Measurements from ENCODE around the gene TMEM178B.

TMEM178B gene

DNA sequence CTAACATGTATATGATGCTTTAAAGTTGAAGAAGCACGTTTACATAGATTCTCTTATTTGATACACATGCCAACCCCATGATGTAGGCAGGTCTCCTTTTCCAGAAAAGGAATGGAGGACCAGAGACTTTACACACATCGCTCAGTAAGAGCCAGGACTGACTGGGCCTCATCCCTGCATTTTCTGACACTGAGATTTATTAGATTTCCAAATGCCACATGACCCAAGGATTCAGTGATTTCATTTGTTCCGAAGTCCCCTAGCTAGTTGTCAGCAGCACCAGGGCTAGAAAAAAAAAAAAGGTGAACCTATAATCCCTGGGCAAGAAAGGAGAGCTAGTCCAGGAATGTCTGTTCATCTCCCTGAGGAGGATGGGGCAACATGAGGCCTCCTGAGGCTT is 334.0 kb downstream of the TMEM178B start:
- H3K36me3 ChIP-seq (ENCODE audit: control insufficient read depth in 2 of 2, insufficient read depth in 1 of 2, low read length in 2 of 2), result no peaks in the 10 kb centered on the region
- H3K9me3 ChIP-seq (ENCODE audit: control insufficient read depth, insufficient read depth, low read depth, low read length), result no peaks in the 10 kb centered on the region
- H3K27ac ChIP-seq (ENCODE audit: extremely low read depth, low read depth, low read length), result no peak overlapping the region
- TF ChIP-seq ZNF416 (tag by site-specific recombination; IDR thresholded peaks at IDR 0.05) (no peak), KLF17 (tag by site-specific recombination; IDR thresholded peaks at IDR 0.05) (no peak), FEZF1 (tag by site-specific recombination; IDR thresholded peaks at IDR 0.05) (no peak), ZNF513 (tag by site-specific recombination; IDR thresholded peaks at IDR 0.05) (no peak), SALL2 (tag by site-specific recombination; IDR thresholded peaks at IDR 0.05; ENCODE audit: borderline replicate concordance) (no peak)
- ChIA-PET POLR2A (no interaction called here), CTCF (interaction anchor here (0.8 kb wide), 1 partner anchor 129 kb away, joined by 4 read pairs; no protein-coding TSS in a partner anchor)
- H3K4me3 ChIP-seq (ENCODE audit: low read depth, low read length), result no peak overlapping the region
- no peaks in the 10 kb centered on the region for H3K4me1 ChIP-seq (ENCODE audit: control insufficient read depth, insufficient read depth, low read length)

- ChIA-PET POLR2A (no interaction called here), CTCF (interaction anchor here (0.6 to 0.8 kb wide), 2 partner anchors 130 to 284 kb away, joined by 4 to 5 read pairs; no protein-coding TSS in a partner anchor)
- H3K4me1 ChIP-seq (ENCODE audit: control insufficient read depth, insufficient read depth, low read length), result no peaks in the 10 kb centered on the region
- no peaks in the 10 kb centered on the region for H3K9me3 ChIP-seq (ENCODE audit: control insufficient read depth, insufficient read depth, low read depth, low read length)
- TF ChIP-seq TCF7L2 (IDR thresholded peaks at IDR 0.05; ENCODE audit: borderline replicate concordance, low read depth, low read length) (no peak), ZNF555 (tag by site-specific recombination; conservative IDR thresholded peaks at IDR 0.05) (no peak)
- TF ChIP-seq, protein P1, sequence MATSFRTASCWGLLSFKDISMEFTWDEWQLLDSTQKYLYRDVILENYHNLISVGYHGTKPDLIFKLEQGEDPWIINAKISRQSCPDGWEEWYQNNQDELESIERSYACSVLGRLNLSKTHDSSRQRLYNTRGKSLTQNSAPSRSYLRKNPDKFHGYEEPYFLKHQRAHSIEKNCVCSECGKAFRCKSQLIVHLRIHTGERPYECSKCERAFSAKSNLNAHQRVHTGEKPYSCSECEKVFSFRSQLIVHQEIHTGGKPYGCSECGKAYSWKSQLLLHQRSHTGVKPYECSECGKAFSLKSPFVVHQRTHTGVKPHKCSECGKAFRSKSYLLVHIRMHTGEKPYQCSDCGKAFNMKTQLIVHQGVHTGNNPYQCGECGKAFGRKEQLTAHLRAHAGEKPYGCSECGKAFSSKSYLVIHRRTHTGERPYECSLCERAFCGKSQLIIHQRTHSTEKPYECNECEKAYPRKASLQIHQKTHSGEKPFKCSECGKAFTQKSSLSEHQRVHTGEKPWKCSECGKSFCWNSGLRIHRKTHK (tag by site-specific recombination; IDR thresholded peaks at IDR 0.05), result no peak
- no peak overlapping the region for H3K4me3 ChIP-seq (ENCODE audit: low read depth, low read length)
- H3K36me3 ChIP-seq (ENCODE audit: control insufficient read depth in 2 of 2, insufficient read depth in 1 of 2, low read length in 2 of 2), result no peaks in the 10 kb centered on the region
- H3K27ac ChIP-seq (ENCODE audit: extremely low read depth, low read depth, low read length), result no peak overlapping the region
These were observed 334.6 kb downstream of the TMEM178B start for GRCh38 chr7:141408440-141408839.

DNA sequence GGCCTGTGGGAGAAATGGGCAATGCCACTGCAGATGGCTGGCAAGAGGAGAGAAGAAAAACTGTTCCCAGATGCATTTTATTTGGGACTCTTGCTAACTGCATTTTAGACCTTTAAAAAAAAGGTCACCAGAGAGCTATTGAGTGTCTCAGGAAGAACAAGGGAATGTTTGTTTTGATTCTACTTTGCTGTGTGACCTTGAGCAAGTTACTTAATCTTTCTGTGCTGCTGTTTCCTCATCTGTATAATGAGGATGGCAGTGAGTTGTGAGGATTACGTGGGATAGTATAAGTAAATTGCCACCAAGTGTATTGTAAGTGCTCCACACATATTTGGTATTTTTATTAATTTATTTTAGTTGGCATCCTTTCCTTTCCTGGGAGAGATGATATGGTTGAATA is 335.4 kb downstream of the TMEM178B start:
- TF ChIP-seq ZNF202 (tag by site-specific recombination; IDR thresholded peaks at IDR 0.05; ENCODE audit: borderline replicate concordance) (no peak), ZNF768 (tag by site-specific recombination; IDR thresholded peaks at IDR 0.05) (0 out of 2 replicates have a peak, but pooled peaks have one; percentile 69)
- H3K9me3 ChIP-seq (ENCODE audit: control insufficient read depth, insufficient read depth, low read depth, low read length), result no peaks in the 10 kb centered on the region
- CTCF ChIA-PET, result no interaction called here
- no peak overlapping the region for H3K4me3 ChIP-seq (ENCODE audit: low read depth, low read length)
- POLR2A ChIA-PET, result no interaction called here
- H3K27ac ChIP-seq (ENCODE audit: extremely low read depth, low read depth, low read length), result no peak overlapping the region
- H3K36me3 ChIP-seq (ENCODE audit: control insufficient read depth in 2 of 2, insufficient read depth in 1 of 2, low read length in 2 of 2), result no peaks in the 10 kb centered on the region
- H3K4me1 ChIP-seq (ENCODE audit: control insufficient read depth, insufficient read depth, low read length), result no peaks in the 10 kb centered on the region

- CTCF ChIA-PET, result no interaction called here
- no peak for TF ChIP-seq ZNF112 (tag by site-specific recombination; IDR thresholded peaks at IDR 0.05)
- Histone ChIP-seq H3K27ac (ENCODE audit: extremely low read depth, low read depth, low read length) (no peak overlapping the region), H3K4me3 (ENCODE audit: low read depth, low read length) (no peak overlapping the region), H3K4me1 (ENCODE audit: control insufficient read depth, insufficient read depth, low read length) (no peaks in the 10 kb centered on the region), H3K36me3 (ENCODE audit: control insufficient read depth in 2 of 2, insufficient read depth in 1 of 2, low read length in 2 of 2) (no peaks in the 10 kb centered on the region), H3K9me3 (ENCODE audit: control insufficient read depth, insufficient read depth, low read depth, low read length) (no peaks in the 10 kb centered on the region)
- POLR2A ChIA-PET, result no interaction called here
These were observed 336.0 kb downstream of the TMEM178B start for GRCh38 chr7:141409801-141410329.
